HepG2 (cell line): ENCODE measurements around the gene BMAL1. TPM values are rescaled to one million over a fixed set of nuclear protein-coding genes. Genes with fewer than 3 reads are reported as not detected.

Experiments used
- ATAC-seq: fragments of 200-7000 bp; cut with Tn5 transposase; 3 replicates; pipeline ENCODE4 v1.9.1; 2020; ENCODE audit warnings: mild to moderate bottlenecking, moderate library complexity
- BruUV-seq: library from RNA; stranded (reverse); fragments of 400-500 nt; replicated peaks from 2 replicates; lab custom pipeline; 2021; lab: Mats Ljungman, UMichigan
- CTCF ChIA-PET: fragments of 300-600 bp; formaldehyde crosslinking; extraction: SDS; loops from one replicate; lab custom pipeline; 2021; ENCODE audit warnings: low total read pairs, inconsistent platforms, low intra/inter-chr PET ratio; lab: Yijun Ruan, JAX
- POLR2A ChIA-PET: fragments of 350-600 bp; sonication (Branson Sonifier 250); formaldehyde crosslinking; loops from one replicate; lab custom pipeline; 2020; ENCODE audit warnings: antibody characterized with exemption, inconsistent platforms; lab: Yijun Ruan, JAX
- DNase-seq: peaks from one replicate; pipeline ENCODE4 v3.0.0-alpha.2; 2015; ENCODE audit warnings: low spot score
- FAIRE-seq: peaks from 3 replicates; lab custom pipeline; 2011; peaks lifted over from hg19 to GRCh38; lab: Jason Lieb, UNC
- H2AFZ ChIP-seq: one replicate; pipeline ENCODE4 v1.6.1; 2011; ENCODE audit warnings: low read length, inconsistent platforms
- H3K27ac ChIP-seq: fragments of 300-600 bp; 3 replicates; pipeline ENCODE4 v1.8.0; 2011; ENCODE audit warnings: mixed run types, mild to moderate bottlenecking, mixed read lengths, low read length, inconsistent platforms; ENCODE audit not compliant: insufficient read depth; ENCODE audit errors: extremely low read length
- H3K27me3 ChIP-seq, 2 experiments: fragments of 200-600 bp in 1 of 2; 2 replicates in 1 of 2; 3 replicates in 1 of 2; pipeline versions ENCODE4 v1.6.0 to v1.8.0; 2011; ENCODE audit warnings: low read length in 2 of 2, mild to moderate bottlenecking in 2 of 2, moderate library complexity in 2 of 2, inconsistent platforms in 1 of 2; ENCODE audit not compliant: insufficient read depth in 2 of 2, control insufficient read depth in 1 of 2
- H3K36me3 ChIP-seq, 2 experiments: fragments of 200-600 bp in 1 of 2; replicated peaks in 1 of 2; 2 replicates in 1 of 2; 3 replicates in 1 of 2; pipeline versions ENCODE4 v1.5.1 to v1.8.0; 2011; ENCODE audit warnings: low read length in 2 of 2, inconsistent platforms in 1 of 2; ENCODE audit not compliant: insufficient read depth in 2 of 2, control insufficient read depth in 1 of 2
- H3K4me1 ChIP-seq: 2 replicates; pipeline ENCODE4 v1.5.1; 2012; ENCODE audit warnings: low read length, inconsistent platforms; ENCODE audit not compliant: insufficient read depth
- H3K4me2 ChIP-seq: 2 replicates; pipeline ENCODE4 v1.6.0; 2011; ENCODE audit warnings: low read depth, low read length, inconsistent platforms
- H3K4me3 ChIP-seq, 3 experiments: fragments of 200-600 bp in 1 of 3; sonication (generic), shearing (Covaris generic) in 1 of 3; replicated peaks in 1 of 3; 2 replicates each; pipeline ENCODE4 v1.5.1; 2011 to 2016; ENCODE audit warnings: low read length in 3 of 3, inconsistent platforms in 2 of 3, low read depth in 2 of 3, mild to moderate bottlenecking in 2 of 3, control low read depth in 1 of 3, mixed read lengths in 1 of 3; ENCODE audit not compliant: insufficient read depth in 1 of 3
- H3K79me2 ChIP-seq: one replicate; pipeline ENCODE4 v1.6.1; 2011; ENCODE audit warnings: low read length, inconsistent platforms; ENCODE audit not compliant: insufficient read depth
- H3K9ac ChIP-seq: 2 replicates; pipeline ENCODE4 v1.6.0; 2011; ENCODE audit warnings: mild to moderate bottlenecking, low read depth, low read length, inconsistent platforms; ENCODE audit not compliant: insufficient read depth
- H3K9me3 ChIP-seq: 2 replicates; pipeline ENCODE4 v1.5.1; 2012; ENCODE audit warnings: mild to moderate bottlenecking, low read length
- H4K20me1 ChIP-seq: 2 replicates; pipeline ENCODE4 v1.6.0; 2011; ENCODE audit warnings: inconsistent platforms, mild to moderate bottlenecking, low read length, moderate library complexity; ENCODE audit not compliant: insufficient read depth
- EED ChIP-seq: sonication (generic); formaldehyde crosslinking; IDR thresholded peaks from 2 replicates; pipeline ENCODE4 v1.5.0; 2020; ENCODE audit warnings: mild to moderate bottlenecking, missing genetic modification reagents
- GLI4 ChIP-seq: sonication (generic); formaldehyde crosslinking; IDR thresholded peaks from 2 replicates; pipeline ENCODE4 v1.5.1; 2020; ENCODE audit warnings: missing genetic modification reagents, mild to moderate bottlenecking, moderate library complexity, borderline replicate concordance
- HNRNPUL1 ChIP-seq: fragments of 200-400 bp; formaldehyde crosslinking; IDR thresholded peaks from 2 replicates; pipeline ENCODE4 v1.6.1; 2017; ENCODE audit warnings: low read depth, mild to moderate bottlenecking, low read length, moderate library complexity
- MAZ ChIP-seq, 2 experiments: sonication (generic) in 1 of 2; formaldehyde crosslinking in 1 of 2; IDR thresholded peaks; 2 replicates each; pipeline versions ENCODE4 v1.5.0 to v1.6.1; 2012 to 2020; ENCODE audit warnings: low read depth in 2 of 2, mild to moderate bottlenecking in 2 of 2, borderline replicate concordance in 1 of 2, improper control_type of control experiment in 1 of 2, low read length in 1 of 2, missing genetic modification reagents in 1 of 2, moderate library complexity in 1 of 2
- NCOR1 ChIP-seq: fragments of 200-600 bp; sonication (generic); IDR thresholded peaks from 2 replicates; pipeline ENCODE4 v1.7.0; 2017; ENCODE audit warnings: antibody characterized with exemption, low read length, borderline replicate concordance
- NONO ChIP-seq, 2 experiments: fragments of 450-650 bp in 1 of 2; sonication (generic) in 1 of 2; formaldehyde crosslinking in 1 of 2; IDR thresholded peaks in 1 of 2; conservative IDR thresholded peaks in 1 of 2; 2 replicates each; pipeline versions ENCODE4 v1.6.1 to v1.8.0; 2017 to 2022; ENCODE audit warnings: mild to moderate bottlenecking in 1 of 2, missing genetic modification reagents in 1 of 2, moderate library complexity in 1 of 2
- PITX1 ChIP-seq: sonication (generic); formaldehyde crosslinking; IDR thresholded peaks from 2 replicates; pipeline ENCODE4 v1.5.1; 2020; ENCODE audit warnings: mild to moderate bottlenecking, missing genetic modification reagents
- SP140L ChIP-seq: sonication (generic); formaldehyde crosslinking; IDR thresholded peaks from 2 replicates; pipeline ENCODE4 v1.4.0; 2020; ENCODE audit warnings: missing genetic modification reagents, borderline replicate concordance
- THAP11 ChIP-seq: IDR thresholded peaks from 2 replicates; pipeline ENCODE4 v1.6.1; 2016; ENCODE audit warnings: missing biosample characterization, missing genetic modification reagents
- ZC3H4 ChIP-seq: sonication (generic); formaldehyde crosslinking; IDR thresholded peaks from 2 replicates; pipeline ENCODE4 v1.4.0; 2020; ENCODE audit warnings: missing genetic modification reagents, borderline replicate concordance
- ZNF546 ChIP-seq: sonication (generic); formaldehyde crosslinking; conservative IDR thresholded peaks from 2 replicates; pipeline ENCODE4 v1.8.1; 2023; ENCODE audit warnings: mild to moderate bottlenecking, missing genetic modification reagents
- ZNF816 ChIP-seq: sonication (generic); formaldehyde crosslinking; IDR thresholded peaks from 2 replicates; pipeline ENCODE4 v1.8.0; 2022; ENCODE audit warnings: missing genetic modification reagents, mild to moderate bottlenecking, borderline replicate concordance
- WGBS: methylation state at CpG from one replicate; pipeline ENCODE4 v1.1.6; 2017; ENCODE audit warnings: low lambda C conversion rate; 5-methylcytosine and 5-hydroxymethylcytosine counted together
- in situ Hi-C: cut with HindIII; loops from 2 replicates; pipeline ENCODE4 v1.10.0; 2017; ENCODE audit warnings: low pct_unique_long_range_greater_than_20kb; ENCODE audit not compliant: extremely low pct_ligation_motif_present
- intact Hi-C: fragments of 100-400 bp; cut with micrococcal nuclease; formaldehyde crosslinking; loops from one replicate; pipeline ENCODE4 v1.10.0; 2022; ENCODE audit not compliant: unreplicated experiment
- polyA plus RNA-seq, 8 experiments: library from polyadenylated mRNA; depleted of rRNA in 3 of 8; stranded (reverse) in 7 of 8; unstranded in 1 of 8; fragments of >200 nt; fragmentation: Illumina TruSeq in 4 of 8; extraction: Trizol in 4 of 8; gene quantifications; 2 replicates each; pipeline versions ENCODE4 v1.2.1 to v1.2.3, GENCODE V29; 2011 to 2016; ENCODE audit warnings: low read depth in 4 of 8, missing spikeins in 1 of 8, mixed read lengths in 1 of 8; ENCODE audit not compliant: insufficient read depth in 1 of 8
- total RNA-seq, 5 experiments: library from RNA; depleted of rRNA; stranded (reverse); fragments of >200 nt; fragmentation: Illumina TruSeq; extraction: Trizol; gene quantifications; 2 replicates each; pipeline ENCODE4 v1.2.3, GENCODE V29; 2016; ENCODE audit warnings: low read depth in 1 of 5
- TF ChIP-seq, protein P1 (sequence below): sonication (generic); formaldehyde crosslinking; IDR thresholded peaks from 2 replicates; pipeline ENCODE4 v1.4.0; 2020; ENCODE audit warnings: missing genetic modification reagents
- TF ChIP-seq, protein P2 (sequence below): sonication (generic); formaldehyde crosslinking; IDR thresholded peaks from 2 replicates; pipeline ENCODE4 v1.8.1; 2023; ENCODE audit warnings: mild to moderate bottlenecking, inconsistent platforms, moderate library complexity, missing genetic modification reagents, borderline replicate concordance
- TF ChIP-seq, protein P3 (sequence below): IDR thresholded peaks from 2 replicates; pipeline ENCODE4 v1.6.1; 2016; ENCODE audit warnings: missing compliant biosample characterization, missing genetic modification reagents, borderline replicate concordance

Gene BMAL1
- total and polyA plus RNA-seq, 2 of the 13 experiments (the other 11 are each of a cell fraction or from before 2014, with no cell fraction given): 4.5 to 4.8 TPM

DNA sequence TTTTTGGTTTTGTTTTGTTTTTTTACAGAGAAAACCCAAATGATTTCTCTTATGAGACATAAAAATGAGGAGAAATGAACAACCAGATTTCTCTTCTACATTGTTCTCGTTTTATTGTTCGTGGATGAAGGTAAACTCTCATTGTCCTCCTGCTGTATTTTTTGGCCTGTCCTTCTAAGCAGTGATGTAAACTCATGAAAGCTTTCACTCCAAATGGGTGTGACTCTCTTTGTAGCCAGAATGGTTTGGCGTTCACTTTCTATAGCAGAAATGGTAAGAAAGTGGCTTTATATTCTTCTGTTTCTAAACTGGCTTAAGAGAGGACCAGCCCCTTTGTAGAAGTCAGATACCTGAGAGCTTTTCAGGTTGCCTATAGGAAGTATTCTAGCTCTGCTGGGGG is 15.5 kb upstream of the BMAL1 start:
- in situ Hi-C loops: no loop called here
- H3K27ac ChIP-seq: no peak overlapping the region
- no peak for FAIRE-seq
- WGBS: 22% methylated on average over 3 of the region's 3 CpGs
- no peak for TF ChIP-seq MAZ (IDR thresholded peaks at IDR 0.05; ENCODE audit: borderline replicate concordance, low read depth, low read length)
- TF ChIP-seq MAZ (CRISPR knock-in tag; IDR thresholded peaks at IDR 0.05; ENCODE audit: low read depth): no peak
- no peak for TF ChIP-seq ZNF816
- TF ChIP-seq PITX1: no peak
- TF ChIP-seq ZC3H4 (CRISPR knock-in tag): no peak
- TF ChIP-seq, protein P1, sequence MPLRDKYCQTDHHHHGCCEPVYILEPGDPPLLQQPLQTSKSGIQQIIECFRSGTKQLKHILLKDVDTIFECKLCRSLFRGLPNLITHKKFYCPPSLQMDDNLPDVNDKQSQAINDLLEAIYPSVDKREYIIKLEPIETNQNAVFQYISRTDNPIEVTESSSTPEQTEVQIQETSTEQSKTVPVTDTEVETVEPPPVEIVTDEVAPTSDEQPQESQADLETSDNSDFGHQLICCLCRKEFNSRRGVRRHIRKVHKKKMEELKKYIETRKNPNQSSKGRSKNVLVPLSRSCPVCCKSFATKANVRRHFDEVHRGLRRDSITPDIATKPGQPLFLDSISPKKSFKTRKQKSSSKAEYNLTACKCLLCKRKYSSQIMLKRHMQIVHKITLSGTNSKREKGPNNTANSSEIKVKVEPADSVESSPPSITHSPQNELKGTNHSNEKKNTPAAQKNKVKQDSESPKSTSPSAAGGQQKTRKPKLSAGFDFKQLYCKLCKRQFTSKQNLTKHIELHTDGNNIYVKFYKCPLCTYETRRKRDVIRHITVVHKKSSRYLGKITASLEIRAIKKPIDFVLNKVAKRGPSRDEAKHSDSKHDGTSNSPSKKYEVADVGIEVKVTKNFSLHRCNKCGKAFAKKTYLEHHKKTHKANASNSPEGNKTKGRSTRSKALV: no peak
- TF ChIP-seq EED: no peak
- TF ChIP-seq, all 625 proteins: peak for 0
- Histone ChIP-seq H3K27me3 (peaks cover 1 to 18% of the 10 kb centered on the region in 2 experiments; a peak in 4 of 5 replicates), H3K36me3 (no peaks in the 10 kb centered on the region), H3K4me2 (no peak overlapping the region), H2AFZ (no peak overlapping the region), H3K9me3 (no peaks in the 10 kb centered on the region), H3K4me3 (no peak overlapping the region), H3K9ac (no peak overlapping the region), H3K4me1 (peaks cover 10% of the 10 kb centered on the region; the same call in 1 of the 2 replicates), H3K79me2 (no peaks in the 10 kb centered on the region), H4K20me1 (no peaks in the 10 kb centered on the region)
- ChIA-PET POLR2A (no interaction called here), CTCF (no interaction called here)
- BruUV-seq: no TSS peak
- intact Hi-C loops: no loop called here
- ATAC-seq (no peak), DNase-seq (no peak)

DNA sequence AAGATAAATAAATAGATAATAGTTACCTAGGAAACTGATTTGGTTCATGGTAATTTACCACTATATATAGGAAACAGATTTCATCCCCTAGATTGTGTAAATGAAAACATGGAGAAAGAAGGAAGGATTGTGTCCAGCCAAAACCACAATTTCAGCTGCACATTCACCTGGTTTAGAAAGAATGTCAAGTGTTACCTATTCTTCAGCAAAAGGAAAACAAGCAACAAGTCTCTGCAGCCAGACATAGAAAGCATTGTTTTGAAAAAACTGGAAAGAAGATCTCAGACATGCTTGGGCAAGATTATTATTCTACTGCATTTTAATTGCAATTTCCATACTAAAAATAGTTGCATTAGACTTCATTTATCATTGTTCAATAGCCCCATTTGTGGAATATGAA is 8.8 kb upstream of the BMAL1 start:
- no peak for FAIRE-seq
- Histone ChIP-seq H3K4me1 (no peaks in the 10 kb centered on the region), H3K27ac (no peak overlapping the region), H4K20me1 (no peaks in the 10 kb centered on the region), H3K27me3 (peaks cover 1 to 2% of the 10 kb centered on the region in 2 experiments; a peak in 1 of 5 replicates), H3K4me2 (no peak overlapping the region), H3K79me2 (no peaks in the 10 kb centered on the region), H3K36me3 (no peaks in the 10 kb centered on the region), H3K9me3 (no peaks in the 10 kb centered on the region), H3K9ac (no peak overlapping the region), H3K4me3 (no peak overlapping the region), H2AFZ (no peak overlapping the region)
- DNase-seq: no peak
- intact Hi-C loops (no loop called here), in situ Hi-C loops (no loop called here)
- ChIA-PET POLR2A (no interaction called here), CTCF (no interaction called here)
- ATAC-seq: no peak
- BruUV-seq: no TSS peak
- TF ChIP-seq ZNF546 (CRISPR knock-in tag) (no peak), GLI4 (CRISPR knock-in tag) (no peak), THAP11 (CRISPR knock-in tag) (no peak), HNRNPUL1 (no peak), NCOR1 (no peak), NONO (IDR thresholded peaks at IDR 0.05) (no peak), NONO (CRISPR knock-in tag; conservative IDR thresholded peaks at IDR 0.05) (no peak), SP140L (CRISPR knock-in tag) (no peak)
- TF ChIP-seq, protein P2, sequence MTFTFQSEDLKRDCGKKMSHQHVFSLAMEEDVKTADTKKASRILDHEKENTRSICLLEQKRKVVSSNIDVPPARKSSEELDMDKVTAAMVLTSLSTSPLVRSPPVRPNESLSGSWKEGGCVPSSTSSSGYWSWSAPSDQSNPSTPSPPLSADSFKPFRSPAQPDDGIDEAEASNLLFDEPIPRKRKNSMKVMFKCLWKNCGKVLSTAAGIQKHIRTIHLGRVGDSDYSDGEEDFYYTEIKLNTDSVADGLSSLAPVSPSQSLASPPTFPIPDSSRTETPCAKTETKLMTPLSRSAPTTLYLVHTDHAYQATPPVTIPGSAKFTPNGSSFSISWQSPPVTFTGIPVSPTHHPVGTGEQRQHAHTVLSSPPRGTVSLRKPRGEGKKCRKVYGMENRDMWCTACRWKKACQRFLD (CRISPR knock-in tag): no peak
- TF ChIP-seq, protein P3, sequence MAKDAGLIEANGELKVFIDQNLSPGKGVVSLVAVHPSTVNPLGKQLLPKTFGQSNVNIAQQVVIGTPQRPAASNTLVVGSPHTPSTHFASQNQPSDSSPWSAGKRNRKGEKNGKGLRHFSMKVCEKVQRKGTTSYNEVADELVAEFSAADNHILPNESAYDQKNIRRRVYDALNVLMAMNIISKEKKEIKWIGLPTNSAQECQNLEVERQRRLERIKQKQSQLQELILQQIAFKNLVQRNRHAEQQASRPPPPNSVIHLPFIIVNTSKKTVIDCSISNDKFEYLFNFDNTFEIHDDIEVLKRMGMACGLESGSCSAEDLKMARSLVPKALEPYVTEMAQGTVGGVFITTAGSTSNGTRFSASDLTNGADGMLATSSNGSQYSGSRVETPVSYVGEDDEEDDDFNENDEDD (CRISPR knock-in tag): no peak
